Activated gamma-delta T cell (primary cell): ENCODE data around the gene FGD1.
A peak's percentile ranks its signal among the peaks of the same experiment; 100 is the strongest.
"Not testable (repeated sequence)": the region's sequence is repeated elsewhere in the genome, so short reads cannot be mapped to it uniquely, and the experiment has no call there.

Experiments used
- DNase-seq: peaks from one replicate; lab custom pipeline; 2025; lab: John Stamatoyannopoulos, UW
- total RNA-seq, 2 donors: gene quantifications; one replicate each; lab custom pipeline; 2026; lab: John Stamatoyannopoulos, UW

The FGD1 gene
- total RNA-seq: 0 to 0.04 reads per million in 2 donors

GRCh38 chrX:54495814-54496516, at the start of gene FGD1:
Gene FGD1 (minus strand): TSS chrX:54496234. CDS start chrX:54495432, 802 bp downstream.
- no peak for DNase-seq

DNA sequence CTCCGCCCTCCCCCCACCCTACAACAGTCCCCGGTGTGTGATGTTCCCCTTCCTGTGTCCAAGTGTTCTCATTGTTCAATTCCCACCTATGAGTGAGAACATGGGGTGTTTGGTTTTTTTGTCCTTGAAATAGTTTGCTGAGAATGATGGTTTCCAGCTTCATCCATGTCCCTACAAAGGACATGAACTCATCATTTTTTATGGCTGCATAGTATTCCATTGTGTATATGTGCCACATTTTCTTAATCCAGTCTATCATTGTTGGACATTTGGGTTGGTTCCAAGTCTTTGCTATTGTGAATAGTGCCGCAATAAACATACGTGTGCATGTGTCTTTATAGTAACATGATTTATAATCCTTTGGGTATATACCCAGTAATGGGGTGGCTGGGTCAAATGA, 46.2 kb upstream of the FGD1 start:
- not testable (repeated sequence) for DNase-seq

- no peak for DNase-seq
Observed at GRCh38 chrX:54540289-54540688, 44.3 kb upstream of the FGD1 start.

- DNase-seq: no peak
Observed at GRCh38 chrX:54534271-54534670, 38.2 kb upstream of the FGD1 start.

DNA sequence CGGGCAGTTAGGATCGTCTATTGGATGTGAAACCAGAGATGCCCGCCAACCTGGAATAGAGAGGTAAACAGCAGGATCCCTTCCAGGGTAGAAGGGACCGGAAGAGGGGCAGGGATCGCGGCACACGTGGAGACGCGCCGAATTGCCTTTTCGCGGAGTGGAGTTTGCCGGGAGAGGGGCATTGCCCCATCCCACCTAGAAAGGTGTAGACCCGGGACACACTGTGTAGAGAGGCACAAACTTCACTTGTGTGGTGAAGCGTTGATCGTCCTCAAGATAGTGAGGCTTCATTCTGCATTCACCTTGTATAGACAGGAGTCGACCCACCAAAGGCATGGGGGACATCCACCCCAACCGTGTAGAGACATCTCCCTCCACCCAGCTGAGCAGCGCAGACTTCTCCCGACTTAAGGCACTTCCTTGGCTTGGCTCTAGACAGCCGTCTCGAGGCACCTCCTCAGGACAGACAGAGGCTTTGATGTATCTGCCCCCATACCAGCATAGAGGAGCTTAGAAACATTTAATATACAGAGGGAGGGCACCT, 34.4 kb upstream of the FGD1 start:
- DNase-seq: no peak

DNA sequence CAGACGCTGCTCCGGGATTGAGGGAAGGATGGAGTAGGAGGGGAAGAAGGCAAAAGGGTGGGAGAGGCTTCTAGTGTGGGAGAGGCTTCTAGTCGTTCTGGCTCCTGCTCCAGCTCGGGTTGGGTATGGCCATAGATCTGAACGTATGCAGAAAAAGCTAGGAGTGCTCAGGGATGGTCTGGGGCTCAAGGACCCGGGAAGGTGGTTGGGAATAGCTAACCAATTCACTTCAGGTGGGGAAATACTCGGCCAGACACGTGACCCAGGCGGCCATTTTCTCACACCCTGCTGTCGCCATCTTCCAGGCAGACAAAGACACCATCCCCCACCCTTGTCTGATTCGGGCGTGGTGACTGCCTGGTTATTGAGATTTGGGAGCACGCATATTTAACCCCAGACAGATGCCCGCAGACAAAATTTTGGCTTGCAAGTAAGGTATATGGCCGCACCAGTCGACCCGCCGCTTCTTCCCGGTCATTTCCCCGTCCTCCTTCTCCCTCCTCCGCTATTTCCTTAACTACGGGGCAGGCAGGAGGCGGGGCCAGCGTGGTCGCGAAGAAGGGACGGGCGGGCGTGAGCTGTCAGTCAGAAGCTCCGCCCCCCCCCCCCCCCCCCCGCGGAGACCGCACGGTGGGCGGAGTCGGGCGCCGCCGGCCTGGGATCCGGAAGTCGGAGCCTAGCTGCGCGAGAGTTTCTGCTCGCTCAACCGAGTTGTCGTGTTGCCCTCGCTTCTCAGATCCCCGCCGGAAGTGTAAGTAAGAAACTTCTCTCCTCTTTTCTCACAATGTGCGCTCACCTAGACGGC, 33.7 kb upstream of the FGD1 start, which contains the start of gene GNL3L:
TSS of gene GNL3L (plus strand) at position 668 of the 805 bp plus-strand sequence. CDS start 2,348 bp downstream, outside the sequence.
- peak; percentile 65 for DNase-seq

- no peak for DNase-seq
Observed at GRCh38 chrX:54529151-54529550, 33.1 kb upstream of the FGD1 start.

DNA sequence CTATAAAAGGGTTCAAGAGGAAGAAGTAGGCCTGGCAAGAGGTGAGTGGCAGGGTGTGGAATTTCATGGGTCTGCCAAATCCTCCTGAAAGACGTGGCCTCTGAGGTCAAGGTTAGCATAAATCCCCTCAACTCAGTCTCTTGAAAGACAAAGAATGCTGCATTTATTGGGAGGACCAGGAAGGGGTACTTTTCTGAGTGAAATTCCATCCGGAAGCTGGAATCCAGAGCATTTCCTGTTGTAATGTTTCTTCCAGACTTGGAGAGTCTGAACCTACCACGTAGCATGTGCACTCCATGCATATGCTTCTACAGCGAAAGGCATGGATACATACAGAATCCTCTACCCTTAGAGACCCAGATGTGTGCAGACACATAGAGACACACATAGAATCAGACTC, 13.4 kb upstream of the FGD1 start:
- DNase-seq: no peak

DNA sequence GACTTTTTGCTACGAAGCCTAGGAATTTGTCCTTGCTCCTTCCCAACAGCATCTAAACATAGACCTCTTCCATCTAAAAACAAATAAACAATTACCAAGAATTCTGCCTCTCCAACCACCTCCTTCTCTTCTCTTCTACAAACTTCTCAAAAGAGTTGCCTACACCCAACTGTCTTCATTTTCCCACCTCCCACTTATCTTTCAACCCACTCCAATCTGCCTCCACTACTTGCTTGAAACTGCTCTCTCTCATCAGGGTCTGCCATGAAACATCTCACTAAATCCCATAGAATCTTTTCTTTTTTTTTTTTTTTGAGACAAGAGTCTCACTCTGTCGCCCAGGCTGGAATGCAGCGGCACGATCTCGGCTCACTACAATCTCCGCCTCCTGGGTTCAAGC, 902 bp upstream of the FGD1 start:
- no peak for DNase-seq

DNA sequence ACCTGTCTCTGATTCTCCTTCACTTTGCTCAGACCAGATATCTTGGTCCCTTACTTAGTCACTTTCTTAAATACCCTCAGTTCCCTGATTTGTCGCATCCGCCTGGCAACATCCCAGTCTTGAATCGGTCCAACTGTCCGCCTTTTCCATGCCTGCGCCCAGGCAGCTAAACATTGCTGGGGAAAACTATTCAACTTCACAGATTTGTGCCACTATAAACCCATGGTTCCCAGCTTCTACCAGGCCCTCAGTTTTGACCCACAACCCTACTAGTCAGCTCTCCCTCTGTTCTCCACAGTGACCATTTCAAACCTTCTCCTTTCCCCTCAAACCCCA, 451 bp upstream of the FGD1 start:
- DNase-seq: no peak

GRCh38 chrX:54494989-54495813, 833 bp downstream of the FGD1 start:
- DNase-seq: no peak

- DNase-seq: no peak
Observed at GRCh38 chrX:54494166-54494988, 1.7 kb downstream of the FGD1 start.

DNA sequence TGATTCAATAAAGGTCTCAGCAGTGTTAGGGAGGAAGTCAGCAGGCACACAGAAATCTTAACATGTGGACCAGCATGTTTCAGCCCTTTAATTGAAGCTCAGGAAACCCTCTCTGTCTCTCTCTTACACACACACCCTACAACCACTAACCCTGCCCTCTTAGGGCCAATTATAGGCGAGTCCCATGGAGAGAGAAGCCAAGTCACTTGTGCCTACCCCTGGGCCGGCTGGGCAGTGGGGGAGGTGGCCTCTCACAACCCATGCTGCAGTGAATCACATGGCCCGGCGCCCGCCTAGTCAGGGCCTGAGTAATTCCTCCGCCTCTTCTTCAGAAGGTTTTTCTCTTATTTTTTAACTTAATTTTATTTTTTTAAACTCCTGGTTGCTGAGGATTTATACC, 3.7 kb downstream of the FGD1 start:
- DNase-seq: no peak

DNA sequence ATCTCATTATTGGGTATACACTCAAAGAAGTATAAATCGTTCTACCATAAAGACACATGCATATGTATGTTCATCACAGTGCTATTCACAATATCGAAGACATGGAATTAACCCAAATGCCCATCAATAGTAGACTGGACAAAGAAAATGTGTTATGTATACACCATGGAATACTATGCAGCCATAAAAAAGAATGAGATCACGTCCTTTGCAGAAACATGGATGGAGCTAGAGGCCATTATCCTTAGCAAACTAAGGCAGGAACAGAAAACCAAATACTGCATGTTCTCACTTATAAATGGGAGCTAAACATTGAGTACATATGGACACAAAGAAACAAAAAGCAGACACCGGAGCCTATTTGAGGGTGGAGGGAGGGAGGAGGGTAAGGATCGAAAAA, 6.2 kb downstream of the FGD1 start:
- not testable (repeated sequence) for DNase-seq

- DNase-seq: no peak
Observed at GRCh38 chrX:54484666-54485065, 11.4 kb downstream of the FGD1 start.

DNA sequence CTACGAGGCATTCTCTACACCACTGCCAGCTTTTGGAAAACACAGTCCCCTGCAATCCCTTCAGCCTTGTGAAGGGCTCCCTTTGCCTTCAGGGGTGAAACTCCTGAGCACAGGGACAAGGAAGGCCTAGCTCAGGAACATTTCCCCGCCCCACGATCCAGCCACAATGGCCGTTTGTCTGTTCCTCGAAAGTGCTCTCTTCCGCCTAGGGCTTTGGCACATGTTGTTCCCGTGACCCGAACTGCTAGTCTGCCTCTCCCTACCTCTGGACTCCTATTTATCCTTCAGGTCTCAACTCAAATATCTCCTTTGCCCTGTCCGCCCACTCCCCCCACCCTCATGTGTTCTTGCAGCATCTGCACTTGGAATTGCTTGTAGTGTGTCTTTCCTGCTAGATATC, 12.1 kb downstream of the FGD1 start:
- no peak for DNase-seq

GRCh38 chrX:54482839-54483593, 13.0 kb downstream of the FGD1 start:
- DNase-seq: no peak

- no peak for DNase-seq
Observed at GRCh38 chrX:54479136-54480111, 16.6 kb downstream of the FGD1 start.
